ENCODE results near the gene C6orf136. TPM values are rescaled to one million over a fixed set of nuclear protein-coding genes. Genes with fewer than 3 reads are reported as not detected.

The C6orf136 gene
- total RNA-seq, 2 donors from 2014 or later: 17.9 to 24.3 TPM

DNA sequence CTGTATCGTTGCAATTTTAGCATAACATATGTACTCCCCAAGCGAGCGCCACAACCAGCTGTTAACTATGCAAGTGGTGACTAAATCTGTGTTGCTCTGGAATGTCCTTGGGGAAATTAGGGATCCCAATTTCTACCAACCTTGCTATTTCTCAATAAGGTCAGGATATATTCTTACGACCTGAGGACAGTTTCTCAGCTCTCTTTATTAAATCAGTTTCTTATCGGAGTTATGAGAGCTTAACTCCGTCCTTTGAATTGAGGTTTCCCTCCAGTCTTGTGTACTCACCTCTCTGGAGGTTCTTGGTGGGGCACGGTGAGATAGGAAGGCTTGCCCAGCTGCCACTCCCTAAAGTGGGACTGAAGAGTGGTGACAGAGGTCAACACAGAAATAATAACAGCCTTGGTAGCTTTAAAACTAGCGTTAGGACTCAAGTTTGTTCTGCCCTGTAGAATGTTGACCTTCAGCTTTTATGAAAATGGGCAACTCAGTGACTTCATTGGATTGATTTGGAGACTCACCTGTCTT is 28.6 kb upstream of the C6orf136 start:
- Histone ChIP-seq H3K36me3 (ENCODE audit: control insufficient read depth, insufficient read depth, low read length) (peaks cover 58% of the 10 kb centered on the region), H3K4me3 (ENCODE audit: low read length) (peak overlapping the region; percentile 94), H3K27me3 (ENCODE audit: control insufficient read depth, insufficient read depth, low read length, poor library complexity, severe bottlenecking) (no peaks in the 10 kb centered on the region), H3K9me3 (ENCODE audit: control insufficient read depth, low read length) (no peaks in the 10 kb centered on the region), H3K9ac (ENCODE audit: extremely low read depth, low read length, poor library complexity, severe bottlenecking) (peak overlapping the region; percentile 100), H3K4me1 (ENCODE audit: control insufficient read depth, insufficient read depth, low read length) (peaks cover 2% of the 10 kb centered on the region), H3K27ac (ENCODE audit: low read depth, low read length) (no peak overlapping the region)
- peak overlapping the region; percentile 99 for H3K4me3 Mint-ChIP-seq
- WGBS, 2 experiments (ENCODE audit: insufficient coverage in 1 of 2, insufficient read length in 1 of 2): 31 to 38% methylated on average over 6 to 8 of the region's 8 CpGs
- no peaks in the 10 kb centered on the region for H3K9me3 Mint-ChIP-seq
- peaks cover 12% of the 10 kb centered on the region for H3K4me1 Mint-ChIP-seq
- peak overlapping the region; percentile 11 for H3K27ac Mint-ChIP-seq
- peaks cover 44% of the 10 kb centered on the region for H3K36me3 Mint-ChIP-seq (ENCODE audit: low read depth)
- no peak for DNase-seq
- no peak for TF ChIP-seq CTCF (conservative IDR thresholded peaks at IDR 0.05)
- H3K27me3 Mint-ChIP-seq (ENCODE audit: insufficient read depth): no peaks in the 10 kb centered on the region

DNA sequence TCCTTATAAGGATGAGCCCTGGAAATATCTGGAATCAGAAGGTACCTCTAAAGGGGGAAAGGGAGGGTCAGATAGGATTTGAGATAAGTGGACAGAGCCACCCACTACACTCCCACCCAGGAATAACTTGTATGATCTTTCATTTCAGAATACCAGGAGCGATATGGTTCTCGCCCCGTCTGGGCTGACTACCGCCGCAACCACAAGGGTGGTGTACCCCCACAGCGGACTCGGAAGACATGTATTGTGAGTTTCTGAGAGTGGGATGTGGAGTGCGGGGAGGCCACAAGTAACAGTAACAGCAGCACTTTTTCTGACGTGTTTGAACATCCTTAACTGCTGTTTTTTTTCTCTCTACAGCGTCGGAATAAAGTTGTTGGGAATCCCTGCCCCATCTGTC is 27.4 kb upstream of the C6orf136 start:
- H3K36me3 ChIP-seq (ENCODE audit: control insufficient read depth, insufficient read depth, low read length): peaks cover 56% of the 10 kb centered on the region
- TF ChIP-seq CTCF (conservative IDR thresholded peaks at IDR 0.05): no peak
- no peak for DNase-seq
- Mint-ChIP-seq H3K27me3 (ENCODE audit: insufficient read depth) (no peaks in the 10 kb centered on the region), H3K4me1 (peaks cover 5% of the 10 kb centered on the region), H3K4me3 (no peak overlapping the region), H3K9me3 (no peaks in the 10 kb centered on the region), H3K27ac (no peak overlapping the region), H3K36me3 (ENCODE audit: low read depth) (peaks cover 52% of the 10 kb centered on the region)
- H3K27ac ChIP-seq (ENCODE audit: low read depth, low read length): no peak overlapping the region
- no peak overlapping the region for H3K9ac ChIP-seq (ENCODE audit: extremely low read depth, low read length, poor library complexity, severe bottlenecking)
- WGBS, 2 experiments (ENCODE audit: insufficient coverage in 1 of 2, insufficient read length in 1 of 2): 97 to 99% methylated on average over 9 to 11 of the region's 11 CpGs
- no peaks in the 10 kb centered on the region for H3K27me3 ChIP-seq (ENCODE audit: control insufficient read depth, insufficient read depth, low read length, poor library complexity, severe bottlenecking)
- no peaks in the 10 kb centered on the region for H3K4me1 ChIP-seq (ENCODE audit: control insufficient read depth, insufficient read depth, low read length)
- no peak overlapping the region for H3K4me3 ChIP-seq (ENCODE audit: low read length)
- H3K9me3 ChIP-seq (ENCODE audit: control insufficient read depth, low read length): no peaks in the 10 kb centered on the region

DNA sequence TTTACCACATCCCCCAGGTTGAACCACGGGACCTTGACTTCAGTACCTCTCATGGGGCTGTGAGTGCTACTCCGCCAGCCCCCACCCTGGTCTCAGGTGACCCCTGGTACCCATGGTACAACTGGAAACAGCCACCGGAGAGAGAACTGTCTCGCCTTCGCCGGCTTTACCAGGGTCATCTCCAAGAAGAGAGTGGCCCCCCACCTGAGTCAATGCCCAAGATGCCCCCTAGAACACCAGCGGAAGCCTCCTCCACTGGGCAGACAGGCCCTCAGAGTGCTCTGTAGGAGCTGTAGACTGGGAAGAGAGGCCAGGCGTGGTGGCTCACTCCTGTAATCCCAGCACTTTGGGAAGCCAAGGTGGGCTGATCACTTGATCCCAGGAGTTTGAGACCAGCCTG is 21.4 kb upstream of the C6orf136 start:
- Histone ChIP-seq H3K9me3 (ENCODE audit: control insufficient read depth, low read length) (no peaks in the 10 kb centered on the region), H3K9ac (ENCODE audit: extremely low read depth, low read length, poor library complexity, severe bottlenecking) (no peak overlapping the region), H3K27me3 (ENCODE audit: control insufficient read depth, insufficient read depth, low read length, poor library complexity, severe bottlenecking) (no peaks in the 10 kb centered on the region), H3K27ac (ENCODE audit: low read depth, low read length) (no peak overlapping the region), H3K4me1 (ENCODE audit: control insufficient read depth, insufficient read depth, low read length) (no peaks in the 10 kb centered on the region), H3K36me3 (ENCODE audit: control insufficient read depth, insufficient read depth, low read length) (peaks cover 77% of the 10 kb centered on the region), H3K4me3 (ENCODE audit: low read length) (no peak overlapping the region)
- Mint-ChIP-seq H3K27ac (no peak overlapping the region), H3K4me3 (no peak overlapping the region), H3K27me3 (ENCODE audit: insufficient read depth) (no peaks in the 10 kb centered on the region), H3K4me1 (peaks cover 9% of the 10 kb centered on the region), H3K36me3 (ENCODE audit: low read depth) (peaks cover 66% of the 10 kb centered on the region), H3K9me3 (no peaks in the 10 kb centered on the region)
- 95 to 97% methylated on average over 8 of the region's 8 CpGs for WGBS, 2 experiments (ENCODE audit: insufficient coverage in 1 of 2, insufficient read length in 1 of 2)
- no peak for DNase-seq
- TF ChIP-seq CTCF (conservative IDR thresholded peaks at IDR 0.05): no peak
